Activated CD8-positive, alpha-beta memory T cell treated with anti-CD3 and anti-CD28 coated beads, Interleukin-2, amount 50 U/mL, for 4 hours (primary cell): ENCODE results near the gene ZNF575.
"Not testable (repeated sequence)": the region's sequence is repeated elsewhere in the genome, so short reads cannot be mapped to it uniquely, and the experiment has no call there.

Experiments
- DNase-seq: peaks from one replicate; pipeline ENCODE4 v3.0.0-alpha.2; 2020

ZNF575 gene

GRCh38 chr19:43545276-43545675 lies 12.3 kb downstream of the ZNF575 start:
- no peak for DNase-seq

DNA sequence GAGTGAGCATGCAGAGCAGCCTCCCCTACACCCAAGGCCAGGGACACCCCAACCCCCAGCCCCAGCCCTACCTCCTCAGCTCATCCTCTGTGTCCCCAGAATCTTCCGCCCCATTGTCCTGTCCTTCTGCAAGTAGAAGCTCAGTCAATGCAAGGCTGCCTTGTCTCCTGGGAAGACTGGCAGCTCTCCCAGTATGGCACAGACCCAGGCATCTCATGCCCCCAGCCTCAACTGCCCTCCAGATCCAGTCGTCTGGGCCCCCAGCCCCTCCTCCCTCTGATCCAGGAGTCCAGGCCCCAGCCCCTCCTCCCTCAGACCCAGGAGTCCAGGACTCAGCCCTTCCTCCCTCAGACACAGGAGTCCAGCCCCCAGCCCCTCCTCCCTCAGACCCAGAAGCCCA lies 13.0 kb downstream of the ZNF575 start:
- no peak for DNase-seq

- DNase-seq: no peak
These were observed 13.6 kb downstream of the ZNF575 start for GRCh38 chr19:43546581-43546980.

- DNase-seq: not testable (repeated sequence)
These were observed 14.9 kb downstream of the ZNF575 start for GRCh38 chr19:43547926-43548325.

GRCh38 chr19:43548706-43549105 lies 15.7 kb downstream of the ZNF575 start:
- no peak for DNase-seq

GRCh38 chr19:43551399-43552197 lies 18.6 kb downstream of the ZNF575 start:
- DNase-seq: no peak

DNA sequence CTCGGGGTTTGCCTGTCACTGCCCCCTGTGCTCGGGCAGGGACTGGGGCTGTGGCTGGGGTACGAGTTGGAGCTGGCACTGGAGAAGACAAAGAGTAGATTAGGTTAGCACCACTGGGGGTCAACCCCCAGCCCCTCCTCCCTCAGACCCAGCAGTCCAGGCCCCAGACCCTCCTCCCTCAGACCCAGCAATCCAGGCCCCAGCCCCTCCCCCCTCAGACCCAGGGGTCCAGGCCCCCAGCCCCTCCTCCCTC lies 19.1 kb downstream of the ZNF575 start:
- DNase-seq: no peak

- no peak for DNase-seq
These were observed 19.6 kb downstream of the ZNF575 start for GRCh38 chr19:43552616-43553015.

GRCh38 chr19:43553656-43554055 lies 20.7 kb downstream of the ZNF575 start:
- no peak for DNase-seq

GRCh38 chr19:43554317-43554895 lies 21.4 kb downstream of the ZNF575 start:
- DNase-seq: no peak

- peak; percentile 85 for DNase-seq
These were observed 22.3 kb downstream of the ZNF575 start for GRCh38 chr19:43555185-43555770.

DNA sequence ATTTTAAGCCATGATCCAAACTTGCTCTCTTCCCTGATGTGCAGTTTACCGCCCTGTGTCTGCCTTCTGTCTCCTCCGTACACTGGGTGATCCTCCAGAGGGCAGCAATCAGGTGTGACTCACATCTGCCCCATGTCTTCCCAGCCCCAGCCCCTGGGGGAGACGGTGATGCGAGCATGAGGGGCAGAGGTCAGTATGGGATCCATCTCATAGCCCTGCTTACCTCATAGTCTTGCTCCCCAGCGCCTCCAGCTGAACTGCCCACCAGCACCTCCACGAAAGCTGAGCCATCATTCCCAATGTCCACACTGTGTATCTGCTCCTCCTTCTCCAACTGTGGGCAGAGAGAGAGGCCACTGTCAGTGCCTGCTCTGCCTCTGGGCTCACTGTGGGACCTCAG lies 27.7 kb downstream of the ZNF575 start:
- DNase-seq: no peak

- no peak for DNase-seq
These were observed 28.4 kb downstream of the ZNF575 start for GRCh38 chr19:43561139-43561970.

- DNase-seq: no peak
These were observed 29.3 kb downstream of the ZNF575 start for GRCh38 chr19:43562226-43562697.

GRCh38 chr19:43562698-43563241 lies 29.8 kb downstream of the ZNF575 start:
- peak; percentile 70 for DNase-seq

- no peak for DNase-seq
These were observed 30.9 kb downstream of the ZNF575 start for GRCh38 chr19:43563816-43564457.

GRCh38 chr19:43564800-43565199 lies 31.8 kb downstream of the ZNF575 start:
- no peak for DNase-seq

GRCh38 chr19:43569657-43570056 lies 36.7 kb downstream of the ZNF575 start:
- DNase-seq: no peak

DNA sequence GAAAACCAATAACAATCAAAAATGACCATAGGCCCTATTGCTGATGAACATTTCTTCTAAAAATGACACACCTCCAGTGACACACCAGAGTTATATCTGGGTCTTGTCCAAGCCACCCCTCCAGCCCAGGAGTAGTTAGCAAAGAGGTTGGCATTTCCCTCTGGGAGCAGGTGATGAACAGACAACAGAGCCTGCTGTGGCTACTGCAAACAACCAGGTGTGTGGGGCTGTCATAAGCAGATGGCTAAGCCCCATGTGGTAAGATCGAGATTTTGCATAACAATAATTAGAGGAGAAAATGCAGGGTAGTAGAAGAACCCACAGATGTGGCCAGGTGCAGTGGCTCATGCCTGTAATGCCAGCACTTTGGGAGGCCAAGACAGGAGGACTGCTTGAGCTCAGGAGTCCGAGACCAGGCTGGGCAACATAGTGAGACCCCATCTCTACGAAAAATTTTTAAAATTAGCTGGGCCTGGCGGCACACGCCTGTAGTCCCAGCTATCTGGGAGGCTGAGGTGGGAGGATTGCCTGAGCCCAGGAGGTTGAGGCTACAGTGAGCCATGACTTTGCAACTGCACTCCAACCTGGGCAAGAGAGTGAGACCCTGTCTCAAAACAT lies 37.3 kb downstream of the ZNF575 start:
- DNase-seq: no peak

- DNase-seq: no peak
These were observed 39.2 kb downstream of the ZNF575 start for GRCh38 chr19:43572171-43572588.

DNA sequence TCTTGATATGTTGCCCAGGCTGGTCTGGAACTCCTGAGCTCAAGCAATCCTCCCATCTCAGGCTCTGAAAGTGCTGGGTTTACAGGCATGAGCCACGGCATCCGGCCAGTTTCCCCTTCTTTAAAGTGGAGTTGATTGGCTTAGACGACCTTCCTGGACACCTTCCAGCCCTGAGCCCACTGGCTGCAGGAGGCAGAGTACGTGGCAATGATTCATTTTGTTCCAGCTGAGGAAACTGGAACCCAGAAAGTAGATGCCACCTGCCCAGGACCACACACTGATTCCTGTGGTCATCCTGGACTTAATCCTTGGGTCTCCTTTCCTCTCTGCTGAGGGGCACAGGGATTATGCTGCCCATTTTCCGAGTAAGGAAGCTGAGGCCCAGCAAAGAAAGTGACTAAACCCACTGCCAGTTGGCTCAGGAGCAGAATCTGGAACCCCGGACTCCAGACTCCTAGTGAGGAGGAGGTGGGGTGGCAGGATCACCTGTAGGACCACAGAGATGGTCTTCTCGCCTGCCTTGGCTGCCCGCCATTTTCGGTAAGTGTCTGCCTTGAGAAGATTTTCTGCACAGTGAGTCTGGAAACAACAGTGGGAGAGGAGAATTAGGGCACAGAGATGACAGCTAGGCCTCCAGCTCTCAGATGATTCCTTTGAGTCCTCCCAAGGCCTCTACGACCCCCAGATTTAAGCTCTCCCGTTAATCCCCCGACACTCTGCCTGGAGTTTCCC lies 41.6 kb downstream of the ZNF575 start:
- no peak for DNase-seq
